Ovary (tissue), 3 donors: Measurements from ENCODE around the gene SLC6A12.

Experiments
- CTCF ChIP-seq, 3 donors: fragments of 450-650 bp in 2 of 3; fragments of 200-600 bp in 1 of 3; IDR thresholded peaks; one replicate each; pipeline versions ENCODE4 v1.5.1 to v1.8.0; 2016 to 2022; ENCODE audit warnings: antibody characterized with exemption in 3 of 3, mild to moderate bottlenecking in 1 of 3
- EP300 ChIP-seq: sonication (generic); formaldehyde crosslinking; IDR thresholded peaks from one replicate; pipeline ENCODE4 v1.6.1; 2017; ENCODE audit warnings: antibody characterized with exemption
- POLR2A ChIP-seq: fragments of 450-650 bp; IDR thresholded peaks from one replicate; pipeline ENCODE4 v1.6.1; 2017; ENCODE audit warnings: antibody characterized with exemption, mild to moderate bottlenecking, moderate library complexity
- donor health status: DM: no; HTN: no; CAD: no.

GRCh38 chr12:234891-235415, 21.0 kb upstream of the SLC6A12 start:
- TF ChIP-seq CTCF (IDR thresholded peaks at IDR 0.05) (no peak), POLR2A (no peak), EP300 (no peak)
